GM23248 (cell line): ENCODE results near the gene SCD5.

Experiments used
- EZH2 ChIP-seq: fragments of 200-600 bp; sonication (generic); IDR thresholded peaks from 2 replicates; pipeline ENCODE4 v1.6.1; 2018; ENCODE audit warnings: antibody characterized with exemption, mild to moderate bottlenecking; ENCODE audit not compliant: insufficient read depth, poor library complexity, severe bottlenecking
- EZH2phosphoT487 ChIP-seq: fragments of 200-600 bp; sonication (generic); IDR thresholded peaks from 2 replicates; pipeline ENCODE4 v1.6.1; 2018; ENCODE audit warnings: antibody characterized with exemption, moderate library complexity, mild to moderate bottlenecking, low read depth; ENCODE audit not compliant: insufficient read depth

GRCh38 chr4:82704156-82704555, 94.4 kb downstream of the SCD5 start:
- TF ChIP-seq EZH2 (no peak), EZH2phosphoT487 (no peak)
